CD4-positive, alpha-beta T cell treated with Interleukin-15 for 1 hour (primary cell): ENCODE data around the gene SPATC1L.

Source experiments
- DNase-seq: peaks from one replicate; pipeline ENCODE4 v3.0.0-alpha.2; 2020

Gene SPATC1L

DNA sequence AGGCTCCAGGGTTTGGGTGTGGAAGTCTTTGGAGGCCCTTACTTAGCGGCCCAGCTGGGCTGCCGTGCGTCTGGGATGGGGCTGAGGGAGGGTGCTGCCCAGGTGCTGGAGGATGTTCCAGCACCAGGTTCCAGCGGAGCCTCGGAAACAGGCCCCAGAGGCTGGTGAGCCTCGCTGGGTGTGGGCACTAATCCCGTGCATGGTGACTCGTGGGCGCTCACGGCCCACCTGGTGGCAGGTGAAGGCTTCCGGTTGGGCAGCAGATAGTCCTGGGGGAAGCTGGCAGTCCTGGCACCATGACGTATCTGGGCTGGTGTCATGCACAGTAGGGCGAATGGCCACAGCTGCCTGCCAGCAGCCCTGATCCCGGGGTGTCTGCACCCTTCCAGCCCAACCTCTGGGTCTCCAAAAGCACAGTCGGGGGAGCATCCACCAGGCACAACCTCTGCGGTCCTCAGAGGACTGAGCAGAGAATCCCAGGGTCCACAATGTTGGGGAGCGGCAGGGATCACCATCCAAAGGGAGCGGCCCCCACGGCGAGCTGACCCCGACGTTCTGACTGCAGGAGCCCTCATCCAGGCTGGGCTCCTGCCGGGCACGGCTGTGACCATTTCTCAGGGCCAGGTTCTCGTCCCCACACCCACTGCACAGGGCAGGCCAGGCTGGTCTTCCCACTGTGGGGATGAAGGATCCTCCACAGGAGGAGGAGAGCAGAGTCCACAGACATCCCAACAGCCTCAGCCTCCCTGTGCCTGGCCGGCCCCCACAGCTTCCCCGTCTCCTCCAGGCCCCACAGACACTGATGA is 54.2 kb downstream of the SPATC1L start:
- no peak for DNase-seq

DNA sequence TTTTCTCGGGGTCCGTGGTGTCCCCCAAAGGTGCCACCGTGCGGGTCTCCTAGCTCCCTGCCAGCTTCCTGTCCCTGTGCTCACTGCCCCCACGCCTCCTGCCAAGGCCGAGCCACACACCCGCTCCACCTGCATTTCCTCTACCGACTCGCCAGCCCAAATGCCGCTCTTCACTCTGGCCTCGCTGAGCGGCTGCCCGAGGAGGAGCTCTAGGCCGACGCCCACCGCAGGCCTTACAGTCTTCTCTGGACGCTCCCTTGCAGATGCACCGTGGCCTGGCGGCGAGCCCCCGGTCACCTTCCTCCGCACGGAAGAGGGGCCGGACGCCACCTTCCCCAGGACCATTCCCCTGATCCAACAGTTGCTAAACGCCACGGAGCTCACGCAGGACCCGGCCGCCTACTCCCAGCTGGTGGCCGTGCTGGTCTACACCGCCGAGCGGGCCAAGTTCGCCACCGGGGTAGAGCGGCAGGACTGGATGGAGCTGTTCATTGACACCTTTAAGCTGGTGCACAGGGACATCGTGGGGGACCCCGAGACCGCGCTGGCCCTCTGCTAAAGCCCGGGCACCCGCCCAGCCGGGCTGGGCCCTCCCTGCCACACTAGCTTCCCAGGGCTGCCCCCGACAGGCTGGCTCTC is 55.2 kb downstream of the SPATC1L start:
- no peak for DNase-seq

DNA sequence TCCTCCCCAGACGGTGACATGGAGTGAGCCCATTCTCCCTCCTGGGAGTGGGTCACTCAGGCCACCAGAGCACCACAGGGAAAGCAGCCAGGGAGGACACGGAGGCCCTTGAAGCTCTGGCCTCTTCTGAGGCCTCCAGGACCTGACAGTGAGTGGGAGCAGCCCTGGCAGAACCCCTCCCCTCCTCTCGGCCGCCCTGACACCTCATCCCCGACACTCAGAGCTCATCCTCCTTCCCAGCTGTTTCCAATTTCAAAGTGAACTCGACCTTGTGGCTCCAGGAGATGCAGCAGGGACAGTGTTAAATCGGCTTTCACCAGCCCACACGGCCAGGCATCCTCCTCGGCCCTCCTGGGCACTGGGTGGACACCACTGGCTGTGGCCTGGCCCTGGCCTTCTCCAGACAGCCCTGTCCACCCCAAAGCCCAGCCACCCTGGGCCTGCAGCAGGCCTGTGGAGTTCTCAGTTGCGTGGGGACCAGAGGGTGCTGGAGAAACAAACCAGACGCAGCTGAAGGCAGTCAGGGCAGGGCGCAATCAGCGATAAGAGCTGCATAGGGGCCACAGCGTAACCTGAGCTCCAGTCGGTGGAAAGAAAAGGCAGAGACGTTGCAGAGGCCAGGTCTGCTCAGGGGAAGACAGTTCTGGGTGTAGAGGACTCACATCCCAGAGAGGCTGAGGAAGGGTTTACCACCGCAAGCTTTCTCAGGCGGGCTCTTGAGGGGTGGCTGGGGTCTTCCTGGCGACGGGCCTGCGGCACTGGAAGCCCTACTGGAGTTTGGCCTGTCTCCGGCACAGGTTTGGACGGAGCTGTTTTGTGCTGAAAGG is 55.9 kb downstream of the SPATC1L start:
- DNase-seq = no peak

DNA sequence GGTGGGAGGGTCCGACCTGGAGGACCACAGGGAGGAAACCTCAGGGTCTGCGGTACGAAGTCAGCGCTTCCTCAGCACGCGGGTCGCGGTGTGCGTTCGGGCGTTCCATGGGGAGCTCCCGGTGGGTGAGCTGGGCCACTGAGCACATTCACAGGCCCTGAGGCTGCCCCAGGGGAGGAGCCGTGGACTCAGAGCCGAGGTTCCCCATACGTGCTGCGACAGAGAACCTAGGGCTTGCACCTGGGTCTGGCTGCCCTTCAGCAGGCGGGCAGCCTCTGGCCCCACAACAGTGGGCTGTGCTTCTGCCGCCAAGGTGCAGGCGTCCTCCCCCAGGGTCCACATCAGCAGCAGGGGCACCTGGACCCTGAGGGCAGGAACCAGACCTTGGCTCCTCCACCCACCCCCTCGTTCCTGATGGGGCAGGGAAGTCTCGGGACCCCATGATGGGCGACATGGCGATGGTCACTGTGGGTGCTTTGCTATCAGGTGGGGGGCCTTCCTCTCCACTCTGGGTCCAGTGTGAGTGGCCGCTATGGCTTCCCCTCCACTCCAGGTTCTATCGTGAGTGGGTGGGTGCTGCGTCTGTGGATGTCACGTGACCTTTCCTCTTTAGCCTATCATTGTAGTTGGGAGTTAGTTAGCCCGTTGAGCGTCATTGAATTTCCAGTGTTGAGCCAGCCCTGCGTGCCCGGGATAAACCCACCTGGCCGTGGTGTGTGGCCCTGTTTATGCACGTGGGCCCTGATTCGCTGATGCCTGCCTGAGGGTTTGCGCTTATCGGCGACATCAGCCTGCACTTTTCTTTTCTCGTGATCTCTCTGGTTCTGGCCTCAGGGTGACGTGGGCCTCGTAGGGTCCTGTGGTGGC is 56.8 kb downstream of the SPATC1L start:
- peak; percentile 14 for DNase-seq

DNA sequence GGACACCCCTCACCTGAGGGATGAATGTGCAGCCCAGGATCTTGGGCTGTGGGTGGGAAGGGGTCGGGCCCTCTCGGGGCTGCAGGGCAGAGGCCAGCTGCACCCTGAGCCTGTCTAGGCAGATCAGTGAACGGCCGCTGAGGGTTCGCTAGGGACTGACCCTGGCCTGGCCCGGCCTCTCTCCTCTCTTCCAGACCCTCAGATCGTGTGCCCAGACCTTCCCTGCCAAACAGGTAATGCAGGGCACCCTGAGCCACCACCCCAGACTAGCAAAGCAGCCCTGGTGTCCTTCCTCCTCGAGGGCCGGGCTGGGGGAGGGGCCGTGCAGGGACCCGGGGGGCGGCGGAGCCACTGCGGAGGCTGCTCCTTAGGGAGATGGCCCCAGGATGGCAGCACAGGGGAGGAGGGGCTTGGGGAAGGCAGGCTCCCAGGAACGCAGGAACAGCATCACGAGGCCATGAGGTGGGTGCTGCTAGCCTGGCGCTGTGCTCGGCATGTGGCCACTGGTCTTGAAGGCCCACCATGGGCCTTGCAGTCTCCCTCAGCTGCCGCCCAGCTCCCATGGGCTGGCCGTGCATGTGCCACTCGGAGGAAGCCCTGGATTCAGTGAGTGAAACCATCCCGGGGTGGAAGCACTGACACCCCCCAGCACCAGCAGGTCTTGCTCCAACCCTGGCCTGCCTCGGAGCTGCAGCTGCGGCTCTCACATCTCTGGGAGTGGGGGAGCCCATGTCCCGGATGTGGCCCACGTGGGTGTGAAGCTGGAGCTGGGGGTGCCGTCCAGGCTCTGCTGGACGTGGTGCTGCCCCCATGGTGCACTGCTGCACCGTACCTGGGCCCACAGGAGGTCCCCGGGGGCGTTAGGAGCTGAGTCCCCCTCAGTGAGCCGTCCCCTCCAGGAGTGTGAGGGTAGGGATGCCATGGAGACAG is 57.7 kb downstream of the SPATC1L start:
- peak; percentile 14 for DNase-seq

DNA sequence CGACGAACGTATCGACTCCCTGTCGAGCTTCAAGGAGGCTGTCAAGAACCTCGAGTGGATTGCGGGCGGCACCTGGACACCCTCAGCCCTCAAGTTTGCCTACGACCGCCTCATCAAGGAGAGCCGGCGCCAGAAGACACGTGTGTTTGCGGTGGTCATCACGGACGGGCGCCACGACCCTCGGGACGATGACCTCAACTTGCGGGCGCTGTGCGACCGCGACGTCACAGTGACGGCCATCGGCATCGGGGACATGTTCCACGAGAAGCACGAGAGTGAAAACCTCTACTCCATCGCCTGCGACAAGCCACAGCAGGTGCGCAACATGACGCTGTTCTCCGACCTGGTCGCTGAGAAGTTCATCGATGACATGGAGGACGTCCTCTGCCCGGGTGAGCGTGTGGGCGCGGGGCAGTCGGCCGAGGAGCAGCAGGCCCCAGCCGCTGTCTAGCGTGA is 58.4 kb downstream of the SPATC1L start:
- peak; percentile 7 for DNase-seq

DNA sequence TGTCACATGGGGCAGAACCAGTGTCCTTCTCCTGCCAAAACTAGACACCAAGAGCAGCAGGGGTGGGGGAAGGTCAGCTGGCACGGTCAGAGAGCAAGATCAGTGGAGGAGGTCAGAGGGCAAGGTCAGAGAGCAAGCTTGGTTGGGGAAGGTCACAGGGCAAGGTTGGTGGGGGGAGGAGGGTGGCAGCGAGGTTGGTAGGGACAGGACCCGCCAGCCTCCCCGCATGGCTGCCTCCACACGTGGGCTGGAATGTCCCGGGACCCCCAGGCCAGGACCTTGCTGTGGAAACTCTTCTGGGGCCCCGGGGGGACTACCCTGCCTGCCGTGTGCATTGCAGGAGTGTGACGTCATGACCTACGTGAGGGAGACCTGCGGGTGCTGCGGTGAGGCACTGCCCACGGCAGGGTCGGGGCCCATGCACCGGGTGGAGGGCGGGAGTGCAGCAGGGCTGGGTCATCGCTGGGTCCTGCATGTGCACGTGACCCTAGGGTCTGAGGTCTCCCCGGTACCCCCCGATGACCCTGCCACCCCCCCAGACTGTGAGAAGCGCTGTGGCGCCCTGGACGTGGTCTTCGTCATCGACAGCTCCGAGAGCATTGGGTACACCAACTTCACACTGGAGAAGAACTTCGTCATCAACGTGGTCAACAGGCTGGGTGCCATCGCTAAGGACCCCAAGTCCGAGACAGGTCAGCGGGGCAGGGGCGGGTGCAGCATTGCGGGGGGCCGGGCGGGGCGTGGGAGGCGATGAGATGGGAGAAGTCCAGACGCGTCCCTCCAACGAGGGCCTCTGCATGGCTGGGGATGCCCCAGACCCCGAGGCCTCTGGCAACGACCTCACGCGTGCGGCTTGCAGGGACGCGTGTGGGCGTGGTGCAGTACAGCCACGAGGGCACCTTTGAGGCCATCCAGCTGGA is 59.1 kb downstream of the SPATC1L start:
- peak; percentile 11 for DNase-seq

DNA sequence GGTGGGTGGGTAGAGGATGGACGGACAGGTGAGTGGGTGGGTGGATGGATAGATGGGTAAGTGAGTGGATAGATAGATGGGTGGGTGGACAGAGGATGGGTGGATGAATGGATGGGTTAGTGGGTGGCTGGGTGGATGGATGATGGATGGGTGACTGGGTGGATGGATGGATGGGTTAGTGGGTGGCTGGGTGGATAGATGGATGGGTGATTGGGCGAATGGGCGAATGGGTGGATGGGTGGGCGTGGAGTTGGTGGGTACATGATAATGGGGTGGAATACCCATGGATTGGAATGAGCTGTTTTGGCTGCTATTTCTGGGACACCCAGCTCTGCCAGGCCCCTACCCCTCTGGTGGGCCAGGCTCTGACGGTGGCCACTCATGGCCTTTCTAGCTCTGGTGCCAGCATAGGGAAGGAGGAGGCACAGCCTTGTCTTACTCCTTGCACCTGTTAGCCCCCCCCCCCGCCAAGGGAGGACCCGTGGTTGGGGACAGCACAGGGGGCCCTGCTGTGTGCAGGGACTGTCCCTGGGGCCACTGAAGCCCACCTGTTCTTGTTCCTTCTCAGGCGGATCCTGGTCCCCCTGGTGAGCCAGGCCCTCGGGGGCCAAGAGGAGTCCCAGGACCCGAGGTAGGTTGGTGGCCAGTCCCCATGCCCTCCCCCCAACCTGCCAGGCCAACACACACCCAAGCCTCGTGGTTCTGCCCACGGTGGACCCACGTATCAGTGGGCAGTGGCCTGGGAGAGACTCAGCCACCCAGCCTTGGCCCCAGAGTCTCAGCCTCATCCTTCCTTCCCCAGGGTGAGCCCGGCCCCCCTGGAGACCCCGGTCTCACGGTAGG is 60.0 kb downstream of the SPATC1L start:
- DNase-seq = peak; percentile 12

DNA sequence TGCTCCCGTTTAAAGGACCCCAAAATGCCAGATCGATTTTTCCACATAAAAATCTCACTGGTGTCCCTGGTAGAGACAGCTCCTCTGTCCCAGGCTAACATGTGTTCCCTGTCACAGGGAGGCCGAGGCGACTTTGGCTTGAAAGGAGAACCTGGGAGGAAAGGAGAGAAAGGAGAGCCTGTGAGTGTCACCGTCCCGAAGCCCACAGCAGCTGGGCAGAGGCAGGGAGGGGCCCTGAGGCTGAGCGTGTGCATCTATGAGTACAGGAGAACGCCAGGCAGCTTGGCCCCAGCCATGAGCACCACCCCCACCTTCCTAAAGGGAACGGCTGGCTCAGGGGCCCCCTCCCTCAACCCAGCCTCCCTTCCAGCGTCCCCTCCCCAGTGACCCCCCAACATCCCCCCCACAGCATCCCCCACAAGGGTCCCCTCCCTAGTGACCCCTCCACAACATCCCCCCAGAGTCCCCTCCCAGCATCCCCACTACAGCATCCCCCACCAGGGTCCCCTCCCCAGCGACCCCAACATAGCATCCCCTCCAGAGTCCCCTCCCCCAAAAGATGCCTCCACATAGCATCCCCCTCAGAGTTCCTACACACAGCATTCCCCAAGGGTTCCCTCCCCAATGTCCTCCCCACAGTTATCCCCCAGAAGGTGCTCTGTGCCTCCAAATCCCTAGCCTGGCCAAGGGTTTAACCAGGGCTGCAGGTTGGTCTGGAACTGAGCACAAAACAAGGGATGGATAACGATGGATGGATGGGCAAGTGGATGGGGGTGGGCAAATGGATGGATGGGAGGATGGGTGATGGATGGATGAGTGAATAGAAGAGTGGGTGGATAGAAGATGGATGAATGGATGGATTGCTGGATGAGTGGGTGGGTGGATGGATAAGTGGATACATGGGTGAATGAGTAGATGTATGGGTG is 61.2 kb downstream of the SPATC1L start:
- no peak for DNase-seq

DNA sequence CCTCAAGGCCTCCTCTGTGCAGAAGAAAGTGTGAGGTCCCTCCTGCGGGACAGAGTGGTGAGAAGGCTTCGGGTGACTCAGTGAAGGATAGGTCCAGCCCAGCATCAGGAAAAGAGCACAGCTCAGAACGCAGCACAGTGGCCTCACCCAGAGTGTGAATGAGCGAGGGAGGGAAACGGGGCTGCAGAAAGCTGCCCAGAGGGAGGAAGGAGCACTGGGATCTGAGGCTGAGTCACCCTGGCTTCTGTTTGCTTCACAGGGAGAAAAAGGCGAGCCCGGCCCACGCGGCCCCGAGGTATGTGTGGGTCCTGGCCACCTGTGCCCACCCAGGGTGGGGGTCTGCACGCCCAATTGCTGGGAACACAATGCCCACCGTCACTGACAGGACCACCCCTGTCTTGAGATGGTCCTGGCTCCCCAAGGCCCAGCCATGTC is 62.0 kb downstream of the SPATC1L start:
- no peak for DNase-seq

DNA sequence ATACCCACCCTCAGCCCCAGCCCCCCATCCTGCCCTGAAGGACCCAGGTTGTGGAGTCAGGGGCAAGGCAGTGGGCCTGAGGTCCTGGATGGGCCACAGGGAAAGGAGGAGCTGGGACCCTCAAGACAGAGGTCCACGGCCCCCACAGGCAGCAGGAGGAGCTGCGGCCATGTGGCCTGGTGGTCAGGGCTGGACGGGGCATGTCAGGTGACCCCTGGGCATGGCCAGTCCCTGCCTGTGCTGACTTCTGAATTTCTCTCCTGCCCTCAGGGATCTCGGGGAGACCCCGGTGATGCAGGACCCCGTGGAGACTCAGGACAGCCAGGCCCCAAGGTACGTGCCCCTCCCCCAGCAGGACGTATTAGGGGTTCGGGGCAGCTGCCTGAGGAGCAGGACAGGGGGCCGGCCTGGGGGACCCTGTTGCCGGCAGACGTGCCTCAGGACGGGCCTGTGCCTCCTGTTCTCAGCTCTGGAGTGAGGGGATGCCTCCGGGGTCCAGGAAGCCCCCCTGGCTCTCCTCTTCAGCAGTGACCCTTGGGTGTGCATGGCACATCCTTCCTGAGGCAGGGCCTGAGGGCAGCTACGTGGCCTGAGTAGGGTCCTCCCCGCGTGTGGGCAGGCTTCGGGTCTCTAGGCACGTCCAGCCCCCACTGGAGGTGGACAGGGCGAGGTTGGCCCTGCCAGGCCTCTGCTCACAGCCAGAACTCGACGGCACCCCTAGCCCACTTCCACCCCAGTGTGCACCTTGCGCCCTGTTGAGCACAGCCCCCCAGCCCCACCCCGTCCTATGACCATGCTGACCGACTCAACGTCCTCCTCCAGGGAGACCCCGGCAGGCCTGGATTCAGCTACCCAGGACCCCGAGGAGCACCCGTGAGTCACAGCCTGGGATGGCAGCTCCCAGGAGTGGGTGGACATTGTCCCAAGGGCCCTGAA is 62.7 kb downstream of the SPATC1L start:
- peak; percentile 5 for DNase-seq

DNA sequence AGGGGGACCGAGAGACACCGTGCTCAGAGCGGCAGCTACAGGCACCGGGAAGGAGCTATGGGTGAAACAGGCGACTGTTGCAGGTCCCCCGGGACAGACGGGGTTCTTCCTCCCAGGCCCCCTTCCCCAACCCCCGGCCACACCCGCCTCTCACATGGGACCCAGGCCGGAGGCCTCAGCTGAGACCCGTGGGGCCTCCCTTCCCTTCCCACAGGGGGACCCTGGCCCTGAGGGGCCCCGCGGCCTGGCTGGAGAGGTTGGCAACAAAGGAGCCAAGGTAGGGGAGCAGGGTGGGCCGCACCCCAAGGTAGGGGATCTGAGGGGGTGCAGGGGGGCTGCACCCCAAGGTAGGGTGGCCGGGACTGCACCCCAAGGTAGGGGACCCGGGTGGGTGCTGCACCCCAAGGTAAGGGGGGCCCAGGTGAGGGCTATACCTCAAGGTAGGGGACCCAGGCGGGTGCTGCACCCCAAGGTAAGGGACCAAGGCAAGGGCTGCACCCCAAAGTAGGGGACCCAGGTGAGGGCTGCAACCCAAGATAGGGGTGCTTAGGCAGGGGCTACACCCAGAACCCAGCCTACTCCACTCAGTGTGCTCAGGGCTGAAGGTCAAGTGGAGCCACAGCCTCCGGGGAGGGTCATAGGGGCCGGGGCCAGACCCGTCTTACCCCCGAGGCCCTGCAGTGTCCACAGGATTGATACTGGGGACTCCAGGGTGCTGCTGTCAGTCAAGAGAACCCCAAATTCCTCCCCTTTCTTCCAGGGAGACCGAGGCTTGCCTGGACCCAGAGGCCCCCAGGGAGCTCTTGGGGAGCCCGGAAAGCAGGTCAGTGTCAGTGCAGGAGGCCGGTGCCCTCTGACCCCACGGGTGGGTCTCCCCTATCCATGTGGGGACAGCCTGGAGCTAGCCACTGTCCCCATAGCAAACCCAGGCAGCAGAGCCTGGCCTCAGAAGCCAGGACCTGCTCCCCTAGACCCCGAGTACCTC is 63.7 kb downstream of the SPATC1L start:
- DNase-seq = peak; percentile 7

DNA sequence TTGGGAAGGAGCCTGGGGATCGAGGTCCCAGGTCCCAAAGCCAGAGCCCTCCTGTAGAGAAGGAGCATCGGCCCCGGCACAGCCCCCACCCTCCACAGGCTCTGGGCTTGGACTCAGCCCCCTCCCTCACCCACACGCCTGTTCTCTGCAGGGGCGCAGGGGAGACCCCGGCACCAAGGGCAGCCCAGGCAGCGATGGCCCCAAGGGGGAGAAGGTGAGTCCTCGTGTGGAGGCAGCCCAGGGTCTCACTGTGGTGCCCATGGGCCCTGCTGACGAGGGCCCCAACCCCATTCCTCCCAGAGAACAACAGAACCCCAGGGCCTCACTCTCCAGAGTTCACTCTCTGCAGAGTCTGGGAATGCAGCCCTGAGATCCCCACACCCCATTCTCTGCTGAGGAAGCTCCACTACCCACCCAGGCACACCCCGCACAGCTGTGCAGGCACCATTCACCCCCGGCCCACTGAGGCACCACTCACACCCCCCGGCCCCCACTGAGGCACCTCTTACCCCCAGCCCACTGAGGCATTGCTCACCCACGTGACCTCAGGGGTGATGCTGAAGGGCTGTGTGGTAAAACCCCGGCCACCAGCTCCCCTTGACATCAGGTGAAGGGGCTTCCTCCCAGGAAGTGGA is 64.5 kb downstream of the SPATC1L start:
- DNase-seq = peak; percentile 14

DNA sequence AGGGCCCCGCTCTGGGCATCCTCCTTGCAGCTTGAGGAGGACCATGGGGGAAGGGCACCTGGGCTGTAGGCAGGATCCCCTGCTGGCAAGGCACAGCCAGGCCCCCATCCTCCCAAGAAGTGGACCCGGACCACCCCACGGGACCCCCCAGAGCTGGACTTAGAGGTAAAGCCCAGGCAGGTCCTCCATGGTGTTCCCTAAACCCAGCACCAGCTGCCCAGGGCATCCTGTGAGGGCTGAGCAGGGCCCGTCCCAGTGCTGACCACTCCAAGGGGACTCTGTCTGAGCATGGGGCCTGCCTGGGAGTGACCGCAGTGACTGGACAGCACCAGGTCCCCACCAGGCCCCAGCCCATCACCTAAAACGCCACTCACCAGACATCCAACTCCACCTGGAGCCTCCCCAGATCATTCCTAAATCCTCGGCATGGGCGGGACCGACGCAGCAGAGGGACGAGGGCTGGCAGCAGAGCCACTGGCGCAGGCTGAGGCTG is 65.1 kb downstream of the SPATC1L start:
- DNase-seq = peak; percentile 6
